Endometrium (tissue), 2 donors: ENCODE results near the gene ANK2.

Experiments used
- FAIRE-seq: peaks from 2 replicates; lab custom pipeline; 2012; peaks lifted over from hg19 to GRCh38; lab: Jason Lieb, UNC
- donor health status: control.
- donor health status: control.

ANK2 gene

GRCh38 chr4:113289766-113290165 lies 240.3 kb downstream of the ANK2 start:
- no peak for FAIRE-seq

- no peak for FAIRE-seq
These were observed 241.2 kb downstream of the ANK2 start for GRCh38 chr4:113290666-113291065.

- FAIRE-seq, result peak; percentile 97
These were observed 243.1 kb downstream of the ANK2 start for GRCh38 chr4:113292371-113293042.

- FAIRE-seq, result no peak
These were observed 243.6 kb downstream of the ANK2 start for GRCh38 chr4:113293043-113293560.

GRCh38 chr4:113293674-113294073 lies 244.2 kb downstream of the ANK2 start:
- FAIRE-seq, result no peak

- FAIRE-seq, result no peak
These were observed 245.5 kb downstream of the ANK2 start for GRCh38 chr4:113294908-113295307.

GRCh38 chr4:113300471-113300928 lies 251.0 kb downstream of the ANK2 start:
- FAIRE-seq, result no peak

- no peak for FAIRE-seq
These were observed 252.6 kb downstream of the ANK2 start for GRCh38 chr4:113302051-113302450.

GRCh38 chr4:113303315-113303714 lies 253.9 kb downstream of the ANK2 start:
- FAIRE-seq, result no peak

- no peak for FAIRE-seq
These were observed 261.6 kb downstream of the ANK2 start for GRCh38 chr4:113311047-113311446.

- FAIRE-seq, result no peak
These were observed 263.1 kb downstream of the ANK2 start for GRCh38 chr4:113312529-113312928.

- no peak for FAIRE-seq
These were observed 265.0 kb downstream of the ANK2 start for GRCh38 chr4:113314426-113314825.

GRCh38 chr4:113316879-113317278 lies 267.4 kb downstream of the ANK2 start:
- FAIRE-seq, result no peak

- no peak for FAIRE-seq
These were observed 268.1 kb downstream of the ANK2 start for GRCh38 chr4:113317523-113317922.

- no peak for FAIRE-seq
These were observed 273.3 kb downstream of the ANK2 start for GRCh38 chr4:113322736-113323135.

- peak; percentile 66 for FAIRE-seq
These were observed 276.6 kb downstream of the ANK2 start for GRCh38 chr4:113325876-113326615.

- no peak for FAIRE-seq
These were observed 278.0 kb downstream of the ANK2 start for GRCh38 chr4:113327494-113327893.

- FAIRE-seq, result no peak
These were observed 279.1 kb downstream of the ANK2 start for GRCh38 chr4:113328514-113328913.

GRCh38 chr4:113330200-113330599 lies 280.7 kb downstream of the ANK2 start:
- FAIRE-seq, result no peak

- no peak for FAIRE-seq
These were observed 282.4 kb downstream of the ANK2 start for GRCh38 chr4:113331811-113332210.

- FAIRE-seq, result no peak
These were observed 283.2 kb downstream of the ANK2 start for GRCh38 chr4:113332701-113333100.

GRCh38 chr4:113335746-113336145 lies 286.3 kb downstream of the ANK2 start:
- no peak for FAIRE-seq

- FAIRE-seq, result no peak
These were observed 287.1 kb downstream of the ANK2 start for GRCh38 chr4:113336556-113336955.

- FAIRE-seq, result no peak
These were observed 290.0 kb downstream of the ANK2 start for GRCh38 chr4:113339430-113339813.
